H1 (cell line): ENCODE data around the gene OR2A12.

Source experiments
- EP300 ChIP-seq, 2 experiments: IDR thresholded peaks; 1 replicate in 1 of 2; 2 replicates in 1 of 2; pipeline ENCODE4 v1.6.1; 2011 to 2012; ENCODE audit warnings: low read depth in 2 of 2, low read length in 2 of 2, mild to moderate bottlenecking in 2 of 2, borderline replicate concordance in 1 of 2, inconsistent platforms in 1 of 2, moderate library complexity in 1 of 2
- EZH2 ChIP-seq: fragments of 200-600 bp; sonication (generic); IDR thresholded peaks from 2 replicates; pipeline ENCODE4 v1.7.1; 2012; ENCODE audit warnings: low read depth, mild to moderate bottlenecking, moderate library complexity, low read length, inconsistent platforms; ENCODE audit not compliant: severe bottlenecking
- POLR2A ChIP-seq, 2 experiments: IDR thresholded peaks; 1 replicate in 1 of 2; 2 replicates in 1 of 2; pipeline ENCODE4 v1.6.1; 2011; ENCODE audit warnings: low read depth in 2 of 2, low read length in 2 of 2, mild to moderate bottlenecking in 2 of 2; ENCODE audit errors: control extremely low read depth in 1 of 2
- POLR2AphosphoS5 ChIP-seq: IDR thresholded peaks from 2 replicates; pipeline ENCODE4 v1.6.1; 2011; ENCODE audit warnings: low read depth, low read length
- TF ChIP-seq, protein P1 (sequence below), 3 experiments: IDR thresholded peaks; 1 replicate in 2 of 3; 2 replicates in 1 of 3; pipeline versions ENCODE4 v1.5.1 to v1.6.1; 2011; ENCODE audit warnings: low read length in 3 of 3, mild to moderate bottlenecking in 3 of 3, inconsistent platforms in 2 of 3, low read depth in 1 of 3, moderate library complexity in 1 of 3; ENCODE audit not compliant: insufficient read depth in 1 of 3; ENCODE audit errors: control extremely low read depth in 1 of 3

GRCh38 chr7:144110272-144110671, 24.2 kb downstream of the OR2A12 start:
- TF ChIP-seq EP300 (IDR thresholded peaks at IDR 0.05; ENCODE audit: borderline replicate concordance in 1 of 2, low read depth in 2 of 2, low read length in 2 of 2) (no peak), POLR2AphosphoS5 (no peak), POLR2A (IDR thresholded peaks at IDR 0.05; ENCODE audit: control extremely low read depth in 1 of 2, low read depth in 2 of 2, low read length in 2 of 2) (no peak), EZH2 (no peak)
- TF ChIP-seq, protein P1, sequence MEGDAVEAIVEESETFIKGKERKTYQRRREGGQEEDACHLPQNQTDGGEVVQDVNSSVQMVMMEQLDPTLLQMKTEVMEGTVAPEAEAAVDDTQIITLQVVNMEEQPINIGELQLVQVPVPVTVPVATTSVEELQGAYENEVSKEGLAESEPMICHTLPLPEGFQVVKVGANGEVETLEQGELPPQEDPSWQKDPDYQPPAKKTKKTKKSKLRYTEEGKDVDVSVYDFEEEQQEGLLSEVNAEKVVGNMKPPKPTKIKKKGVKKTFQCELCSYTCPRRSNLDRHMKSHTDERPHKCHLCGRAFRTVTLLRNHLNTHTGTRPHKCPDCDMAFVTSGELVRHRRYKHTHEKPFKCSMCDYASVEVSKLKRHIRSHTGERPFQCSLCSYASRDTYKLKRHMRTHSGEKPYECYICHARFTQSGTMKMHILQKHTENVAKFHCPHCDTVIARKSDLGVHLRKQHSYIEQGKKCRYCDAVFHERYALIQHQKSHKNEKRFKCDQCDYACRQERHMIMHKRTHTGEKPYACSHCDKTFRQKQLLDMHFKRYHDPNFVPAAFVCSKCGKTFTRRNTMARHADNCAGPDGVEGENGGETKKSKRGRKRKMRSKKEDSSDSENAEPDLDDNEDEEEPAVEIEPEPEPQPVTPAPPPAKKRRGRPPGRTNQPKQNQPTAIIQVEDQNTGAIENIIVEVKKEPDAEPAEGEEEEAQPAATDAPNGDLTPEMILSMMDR (IDR thresholded peaks at IDR 0.05; ENCODE audit: control extremely low read depth in 1 of 3, insufficient read depth in 1 of 3, low read depth in 1 of 3, low read length in 3 of 3) = peak; percentile 18 to 42 (median 32); a peak in 3 of 4 replicates
